Measurements from ENCODE around the gene TMEM135.

Gene TMEM135

DNA sequence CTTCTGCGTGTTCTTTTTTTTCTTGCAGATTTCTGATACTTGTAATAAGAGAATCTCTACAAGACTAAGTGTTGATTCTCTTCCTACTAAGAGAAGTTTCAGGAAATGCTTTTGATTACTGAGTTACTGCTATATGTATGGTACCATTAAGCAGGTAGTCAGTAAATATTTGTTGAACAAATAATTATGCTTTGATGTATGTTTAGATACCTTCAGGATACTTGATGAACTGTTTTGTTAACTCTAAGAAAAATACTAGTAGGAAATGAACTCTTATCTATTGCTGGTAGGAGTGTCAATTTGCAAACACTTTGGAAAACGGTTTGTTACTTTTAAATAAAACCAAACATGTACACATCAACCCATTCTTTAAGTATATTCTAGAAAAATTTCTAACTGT is 90.6 kb downstream of the TMEM135 start:
- no peaks in the 10 kb centered on the region for H3K9me2 ChIP-seq (ENCODE audit: low read depth, low read length)
- no peaks in the 10 kb centered on the region for H3K4me1 ChIP-seq (ENCODE audit: insufficient read depth, low read length, severe bottlenecking)

DNA sequence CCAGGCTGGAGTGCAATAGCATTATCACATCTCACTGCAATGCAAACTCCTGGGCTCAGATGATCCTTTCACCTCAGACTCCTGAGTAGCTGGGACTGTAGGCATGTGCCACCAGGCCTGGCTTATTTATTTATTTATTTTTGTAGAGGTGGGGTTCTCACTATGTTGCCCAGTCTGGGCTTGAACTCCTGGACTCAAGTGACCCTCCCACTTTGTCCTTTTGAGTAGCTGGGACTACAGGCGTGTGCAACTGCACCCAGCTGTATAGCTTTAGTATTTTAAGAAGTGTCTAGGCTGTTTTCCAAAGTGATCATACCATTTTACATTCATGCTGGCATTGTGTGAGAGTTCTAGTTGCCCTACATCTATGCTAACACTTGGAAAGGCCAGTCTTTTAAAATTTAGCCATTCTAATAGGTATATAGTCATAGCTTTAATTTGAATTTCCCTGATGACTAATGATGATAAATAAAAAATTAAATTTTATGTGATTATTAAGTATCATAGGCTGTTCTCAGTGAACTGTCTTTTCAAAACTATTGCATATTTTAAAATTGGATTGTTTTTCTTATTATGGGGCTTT is 96.9 kb downstream of the TMEM135 start:
- Histone ChIP-seq H3K27me3 (ENCODE audit: insufficient read depth, low read length) (no peaks in the 10 kb centered on the region), H3K4me3 (ENCODE audit: low read depth, low read length, poor library complexity, severe bottlenecking) (no peak overlapping the region), H3K9me2 (ENCODE audit: low read depth, low read length) (no peaks in the 10 kb centered on the region), H3K9me3 (ENCODE audit: low read length) (peaks cover 3% of the 10 kb centered on the region; the same call in 1 of the 2 replicates), H3K9ac (ENCODE audit: low read length) (no peak overlapping the region), H3K79me2 (ENCODE audit: insufficient read depth, low read length) (no peaks in the 10 kb centered on the region), H3K4me1 (ENCODE audit: insufficient read depth, low read length, severe bottlenecking) (no peaks in the 10 kb centered on the region), H3K27ac (ENCODE audit: low read depth, low read length, poor library complexity, severe bottlenecking) (no peak overlapping the region), H3K4me2 (ENCODE audit: low read length) (no peak overlapping the region), H3F3A (ENCODE audit: insufficient read depth, low read length) (no peaks in the 10 kb centered on the region), H2AFZ (ENCODE audit: low read length) (no peak overlapping the region), H4K20me1 (ENCODE audit: insufficient read depth, low read length) (no peaks in the 10 kb centered on the region), H3K36me3 (ENCODE audit: insufficient read depth, low read length) (peaks cover 6% of the 10 kb centered on the region; the same call in 1 of the 2 replicates)
- no peak for TF ChIP-seq EZH2 (IDR thresholded peaks at IDR 0.05; ENCODE audit: borderline replicate concordance, low read length)
- TF ChIP-seq, protein P1, sequence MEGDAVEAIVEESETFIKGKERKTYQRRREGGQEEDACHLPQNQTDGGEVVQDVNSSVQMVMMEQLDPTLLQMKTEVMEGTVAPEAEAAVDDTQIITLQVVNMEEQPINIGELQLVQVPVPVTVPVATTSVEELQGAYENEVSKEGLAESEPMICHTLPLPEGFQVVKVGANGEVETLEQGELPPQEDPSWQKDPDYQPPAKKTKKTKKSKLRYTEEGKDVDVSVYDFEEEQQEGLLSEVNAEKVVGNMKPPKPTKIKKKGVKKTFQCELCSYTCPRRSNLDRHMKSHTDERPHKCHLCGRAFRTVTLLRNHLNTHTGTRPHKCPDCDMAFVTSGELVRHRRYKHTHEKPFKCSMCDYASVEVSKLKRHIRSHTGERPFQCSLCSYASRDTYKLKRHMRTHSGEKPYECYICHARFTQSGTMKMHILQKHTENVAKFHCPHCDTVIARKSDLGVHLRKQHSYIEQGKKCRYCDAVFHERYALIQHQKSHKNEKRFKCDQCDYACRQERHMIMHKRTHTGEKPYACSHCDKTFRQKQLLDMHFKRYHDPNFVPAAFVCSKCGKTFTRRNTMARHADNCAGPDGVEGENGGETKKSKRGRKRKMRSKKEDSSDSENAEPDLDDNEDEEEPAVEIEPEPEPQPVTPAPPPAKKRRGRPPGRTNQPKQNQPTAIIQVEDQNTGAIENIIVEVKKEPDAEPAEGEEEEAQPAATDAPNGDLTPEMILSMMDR (IDR thresholded peaks at IDR 0.05; ENCODE audit: low read length): no peak

More for the DNA sequence above, 90.6 kb downstream of the TMEM135 start:
- Histone ChIP-seq H3K4me3 (ENCODE audit: low read depth, low read length, poor library complexity, severe bottlenecking) (no peak overlapping the region), H3K9me3 (ENCODE audit: low read length) (no peaks in the 10 kb centered on the region), H3K27me3 (ENCODE audit: insufficient read depth, low read length) (no peaks in the 10 kb centered on the region), H4K20me1 (ENCODE audit: insufficient read depth, low read length) (no peaks in the 10 kb centered on the region), H3K79me2 (ENCODE audit: insufficient read depth, low read length) (no peaks in the 10 kb centered on the region), H3K4me2 (ENCODE audit: low read length) (no peak overlapping the region), H3K27ac (ENCODE audit: low read depth, low read length, poor library complexity, severe bottlenecking) (no peak overlapping the region), H3K9ac (ENCODE audit: low read length) (no peak overlapping the region), H2AFZ (ENCODE audit: low read length) (no peak overlapping the region), H3K36me3 (ENCODE audit: insufficient read depth, low read length) (no peaks in the 10 kb centered on the region), H3F3A (ENCODE audit: insufficient read depth, low read length) (no peaks in the 10 kb centered on the region)
- TF ChIP-seq, protein P1 (IDR thresholded peaks at IDR 0.05; ENCODE audit: low read length): no peak
- no peak for TF ChIP-seq EZH2 (IDR thresholded peaks at IDR 0.05; ENCODE audit: borderline replicate concordance, low read length)

DNA sequence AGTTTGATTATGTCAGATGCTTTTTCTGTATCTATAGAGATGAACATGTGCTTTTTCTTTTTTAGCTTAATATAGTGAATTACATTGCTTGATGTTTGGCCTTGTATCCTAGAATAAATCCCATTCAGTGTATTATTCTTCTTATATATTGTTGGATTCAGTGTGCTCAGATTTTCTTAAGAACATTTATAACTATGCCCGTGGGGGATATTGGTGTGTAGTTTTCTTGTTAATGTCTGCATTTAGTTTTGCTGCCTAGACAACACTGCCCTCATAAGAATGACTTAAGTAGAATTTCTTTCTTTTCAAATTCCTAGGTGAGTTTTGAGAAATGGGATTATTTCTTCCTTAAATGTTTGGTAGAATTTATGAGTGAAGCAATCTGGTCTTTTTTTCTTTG is 98.5 kb downstream of the TMEM135 start:
- no peaks in the 10 kb centered on the region for H3K9me2 ChIP-seq (ENCODE audit: low read depth, low read length)
- no peak for TF ChIP-seq EZH2 (IDR thresholded peaks at IDR 0.05; ENCODE audit: borderline replicate concordance, low read length)
- TF ChIP-seq, protein P1 (IDR thresholded peaks at IDR 0.05; ENCODE audit: low read length): no peak
- no peak overlapping the region for H3K4me2 ChIP-seq (ENCODE audit: low read length)
- peaks cover 3% of the 10 kb centered on the region; the same call in 1 of the 2 replicates for H3K9me3 ChIP-seq (ENCODE audit: low read length)
- H3F3A ChIP-seq (ENCODE audit: insufficient read depth, low read length): no peaks in the 10 kb centered on the region
- H3K27ac ChIP-seq (ENCODE audit: low read depth, low read length, poor library complexity, severe bottlenecking): no peak overlapping the region
- H4K20me1 ChIP-seq (ENCODE audit: insufficient read depth, low read length): no peaks in the 10 kb centered on the region
- H3K36me3 ChIP-seq (ENCODE audit: insufficient read depth, low read length): peaks cover 6% of the 10 kb centered on the region; the same call in 1 of the 2 replicates
- no peak overlapping the region for H2AFZ ChIP-seq (ENCODE audit: low read length)
- no peak overlapping the region for H3K9ac ChIP-seq (ENCODE audit: low read length)
- no peaks in the 10 kb centered on the region for H3K4me1 ChIP-seq (ENCODE audit: insufficient read depth, low read length, severe bottlenecking)
- no peaks in the 10 kb centered on the region for H3K79me2 ChIP-seq (ENCODE audit: insufficient read depth, low read length)
- H3K27me3 ChIP-seq (ENCODE audit: insufficient read depth, low read length): no peaks in the 10 kb centered on the region
- H3K4me3 ChIP-seq (ENCODE audit: low read depth, low read length, poor library complexity, severe bottlenecking): no peak overlapping the region
